GM23248 (cell line): Measurements from ENCODE around the gene PLCE1. TPM values are rescaled to one million over a fixed set of nuclear protein-coding genes. Genes with fewer than 3 reads are reported as not detected.
A peak's percentile ranks its signal among the peaks of the same experiment; 100 is the strongest.

ENCODE experiments used
- DNase-seq: peaks from one replicate; pipeline ENCODE4 v3.0.0-alpha.2; 2015
- H2AFZ ChIP-seq: fragments of 200-600 bp; sonication (generic); 2 replicates; pipeline ENCODE4 v1.6.1; 2016; ENCODE audit warnings: antibody characterized with exemption
- H3F3A ChIP-seq: fragments of 200-600 bp; sonication (generic); 2 replicates; pipeline ENCODE4 v1.6.1; 2016; ENCODE audit warnings: mild to moderate bottlenecking, antibody characterized with exemption, mixed run types; ENCODE audit not compliant: insufficient read depth
- H3K27ac ChIP-seq: fragments of 200-600 bp; sonication (generic); 2 replicates; pipeline ENCODE4 v1.5.1; 2016; ENCODE audit warnings: mild to moderate bottlenecking
- H3K27me3 ChIP-seq: fragments of 200-600 bp; sonication (generic); replicated peaks from 2 replicates; pipeline ENCODE4 v1.6.1; 2016; ENCODE audit warnings: mild to moderate bottlenecking; ENCODE audit not compliant: insufficient read depth
- H3K36me3 ChIP-seq: fragments of 200-600 bp; sonication (generic); 2 replicates; pipeline ENCODE4 v1.6.1; 2016; ENCODE audit warnings: low read depth, mild to moderate bottlenecking
- H3K4me1 ChIP-seq: fragments of 200-600 bp; sonication (generic); 2 replicates; pipeline ENCODE4 v1.6.1; 2016; ENCODE audit warnings: mild to moderate bottlenecking; ENCODE audit not compliant: insufficient read depth
- H3K4me2 ChIP-seq: fragments of 200-600 bp; sonication (generic); one replicate; pipeline ENCODE4 v1.6.1; 2016; ENCODE audit warnings: mild to moderate bottlenecking; ENCODE audit not compliant: unreplicated experiment
- H3K4me3 ChIP-seq: fragments of 200-600 bp; sonication (generic); 2 replicates; pipeline ENCODE4 v1.5.1; 2016; ENCODE audit warnings: mild to moderate bottlenecking
- H3K79me2 ChIP-seq: fragments of 200-600 bp; sonication (generic); 2 replicates; pipeline ENCODE4 v1.6.1; 2016; ENCODE audit warnings: mild to moderate bottlenecking; ENCODE audit not compliant: insufficient read depth
- H3K9ac ChIP-seq: fragments of 200-600 bp; sonication (generic); 2 replicates; pipeline ENCODE4 v1.6.1; 2016; ENCODE audit warnings: mild to moderate bottlenecking
- H3K9me2 ChIP-seq: fragments of 200-600 bp; sonication (generic); 2 replicates; pipeline ENCODE4 v1.6.1; 2016; ENCODE audit warnings: mixed run types, mild to moderate bottlenecking, moderate library complexity; ENCODE audit not compliant: insufficient read depth
- H3K9me3 ChIP-seq: fragments of 200-600 bp; sonication (generic); one replicate; pipeline ENCODE4 v1.6.1; 2017; ENCODE audit warnings: low read depth
- H4K20me1 ChIP-seq: fragments of 200-600 bp; sonication (generic); 2 replicates; pipeline ENCODE4 v1.6.0; 2016; ENCODE audit not compliant: insufficient read depth
- EZH2 ChIP-seq: fragments of 200-600 bp; sonication (generic); IDR thresholded peaks from 2 replicates; pipeline ENCODE4 v1.6.1; 2018; ENCODE audit warnings: antibody characterized with exemption, mild to moderate bottlenecking; ENCODE audit not compliant: insufficient read depth, poor library complexity, severe bottlenecking
- EZH2phosphoT487 ChIP-seq: fragments of 200-600 bp; sonication (generic); IDR thresholded peaks from 2 replicates; pipeline ENCODE4 v1.6.1; 2018; ENCODE audit warnings: antibody characterized with exemption, moderate library complexity, mild to moderate bottlenecking, low read depth; ENCODE audit not compliant: insufficient read depth
- WGBS, 2 experiments: methylation state at CpG; one replicate each; pipeline ENCODE4 v1.1.6; 2015 to 2017; ENCODE audit warnings: low lambda C conversion rate in 2 of 2, low coverage in 1 of 2; ENCODE audit errors: missing lambda C conversion rate in 2 of 2; 5-methylcytosine and 5-hydroxymethylcytosine counted together
- in situ Hi-C: fragments of 300-500 bp; cut with MboI; formaldehyde crosslinking; loops from 2 replicates; pipeline ENCODE4 v1.15.0; 2020
- polyA plus RNA-seq: library from polyadenylated mRNA; unstranded; fragments of >200 nt; fragmentation: Nextera tagmentation; extraction: Ambion mirVana; gene quantifications from 2 replicates; pipeline ENCODE4 v1.2.1, GENCODE V29; 2016
- total RNA-seq: library from RNA; depleted of rRNA; stranded (reverse); fragments of >200 nt; shearing (Covaris generic); gene quantifications from 2 replicates; pipeline ENCODE4 v1.2.3, GENCODE V29; 2014

The PLCE1 gene
- total and polyA plus RNA-seq, 2 experiments from 2014 or later: 3.7 to 6.2 TPM

- in situ Hi-C loops: no loop called here
- WGBS, 2 experiments: 1% methylated on average over 8 of the region's 8 CpGs
- no peaks in the 10 kb centered on the region for H3K79me2 ChIP-seq
- peak; percentile 88 for DNase-seq
- H3K4me1 ChIP-seq: peaks cover 30% of the 10 kb centered on the region
- peak overlapping the region; percentile 70 for H3K4me2 ChIP-seq
- TF ChIP-seq EZH2 (no peak), EZH2phosphoT487 (no peak)
- H4K20me1 ChIP-seq: no peaks in the 10 kb centered on the region
- no peaks in the 10 kb centered on the region for H3K9me3 ChIP-seq
- H3K36me3 ChIP-seq: no peaks in the 10 kb centered on the region
- H3F3A ChIP-seq: peaks cover 40% of the 10 kb centered on the region
- H3K4me3 ChIP-seq: peak overlapping the region; percentile 60
- H3K27me3 ChIP-seq: no peaks in the 10 kb centered on the region
- peak overlapping the region; percentile 59 for H2AFZ ChIP-seq
- no peaks in the 10 kb centered on the region for H3K9me2 ChIP-seq
- no peak overlapping the region for H3K9ac ChIP-seq
- peak overlapping the region; percentile 25; the same call in 1 of the 2 replicates for H3K27ac ChIP-seq
These were observed 2.0 kb upstream of the PLCE1 start for GRCh38 chr10:93991596-93992284.

DNA sequence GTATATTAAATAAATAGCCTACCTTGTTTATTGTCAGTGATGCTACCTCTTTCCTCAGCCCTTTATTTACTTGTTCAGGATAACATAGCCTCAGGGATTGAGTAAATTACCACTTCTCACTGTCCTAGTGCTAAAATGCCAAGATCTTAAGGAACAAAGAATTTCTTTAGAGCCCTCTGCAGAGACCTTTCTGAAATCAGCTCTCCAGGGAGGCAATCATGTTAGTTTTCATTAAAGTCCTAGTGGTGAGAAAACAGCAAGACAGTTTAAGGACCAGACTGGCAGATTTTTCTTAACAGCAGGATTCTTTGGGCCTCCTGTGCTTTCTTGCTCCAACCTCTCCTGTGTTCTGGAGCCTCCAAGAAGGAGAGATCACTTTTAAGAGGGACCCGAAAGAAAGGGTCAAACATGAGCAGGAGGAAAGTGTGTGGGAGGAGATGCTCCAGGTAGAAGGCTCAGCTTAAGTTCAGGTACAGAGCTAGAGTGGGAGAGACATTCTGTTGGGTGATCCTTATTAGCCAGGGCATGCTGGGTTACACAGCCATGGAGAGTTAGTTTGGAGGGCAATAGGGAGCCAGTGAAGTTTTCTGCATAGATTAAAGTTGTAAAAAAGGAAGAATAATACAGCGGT is 1.2 kb upstream of the PLCE1 start:
- WGBS, 2 experiments: 79 to 80% methylated on average over 2 of the region's 2 CpGs
- no peak overlapping the region for H3K4me3 ChIP-seq
- H3K79me2 ChIP-seq: 0 out of 2 replicates have a peak, but pooled peaks cover 4% of the 10 kb centered on the region
- H3K27ac ChIP-seq: no peak overlapping the region
- H3F3A ChIP-seq: peaks cover 40% of the 10 kb centered on the region
- H4K20me1 ChIP-seq: no peaks in the 10 kb centered on the region
- H3K9me3 ChIP-seq: no peaks in the 10 kb centered on the region
- H3K4me1 ChIP-seq: peaks cover 30% of the 10 kb centered on the region
- in situ Hi-C loops: no loop called here
- no peaks in the 10 kb centered on the region for H3K9me2 ChIP-seq
- TF ChIP-seq EZH2phosphoT487: no peak
- no peak overlapping the region for H3K9ac ChIP-seq
- no peaks in the 10 kb centered on the region for H3K36me3 ChIP-seq
- peak; percentile 65 for DNase-seq
- peak overlapping the region; percentile 35; the same call in 1 of the 2 replicates for H2AFZ ChIP-seq
- peak overlapping the region; percentile 70 for H3K4me2 ChIP-seq
- no peaks in the 10 kb centered on the region for H3K27me3 ChIP-seq

DNA sequence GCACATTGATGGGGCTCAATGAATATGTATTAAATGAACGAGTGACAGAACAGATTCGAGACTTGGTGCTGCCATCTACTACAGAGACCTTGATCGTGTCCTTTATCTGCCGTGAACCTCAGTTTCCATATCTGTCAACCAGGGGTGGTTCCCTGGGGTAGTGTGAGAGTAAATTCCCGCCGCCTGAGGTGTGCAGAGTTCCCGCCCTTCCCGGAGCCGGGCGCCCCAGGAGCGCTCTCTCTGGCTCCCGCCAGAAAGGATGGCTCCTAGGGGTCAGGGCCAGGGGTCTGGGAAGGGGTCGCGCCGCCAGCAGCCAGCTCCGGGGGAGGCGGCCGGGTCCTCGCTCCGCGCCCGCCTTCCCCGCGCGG is 333 bp upstream of the PLCE1 start:
- no peaks in the 10 kb centered on the region for H3K9me3 ChIP-seq
- H4K20me1 ChIP-seq: no peaks in the 10 kb centered on the region
- H3K79me2 ChIP-seq: 0 out of 2 replicates have a peak, but pooled peaks cover 9% of the 10 kb centered on the region
- peak overlapping the region; percentile 86 for H2AFZ ChIP-seq
- peaks cover 30% of the 10 kb centered on the region for H3K4me1 ChIP-seq
- H3K4me3 ChIP-seq: peak overlapping the region; percentile 87
- DNase-seq: no peak
- TF ChIP-seq EZH2 (no peak), EZH2phosphoT487 (no peak)
- H3F3A ChIP-seq: peaks cover 40% of the 10 kb centered on the region
- no peaks in the 10 kb centered on the region for H3K9me2 ChIP-seq
- in situ Hi-C loops: no loop called here
- H3K4me2 ChIP-seq: peak overlapping the region; percentile 62
- no peak overlapping the region for H3K27ac ChIP-seq
- H3K9ac ChIP-seq: peak overlapping the region; percentile 52; the same call in 1 of the 2 replicates
- H3K27me3 ChIP-seq: no peaks in the 10 kb centered on the region
- no peaks in the 10 kb centered on the region for H3K36me3 ChIP-seq
- 6 to 14% methylated on average over 15 to 25 of the region's 25 CpGs for WGBS, 2 experiments

DNA sequence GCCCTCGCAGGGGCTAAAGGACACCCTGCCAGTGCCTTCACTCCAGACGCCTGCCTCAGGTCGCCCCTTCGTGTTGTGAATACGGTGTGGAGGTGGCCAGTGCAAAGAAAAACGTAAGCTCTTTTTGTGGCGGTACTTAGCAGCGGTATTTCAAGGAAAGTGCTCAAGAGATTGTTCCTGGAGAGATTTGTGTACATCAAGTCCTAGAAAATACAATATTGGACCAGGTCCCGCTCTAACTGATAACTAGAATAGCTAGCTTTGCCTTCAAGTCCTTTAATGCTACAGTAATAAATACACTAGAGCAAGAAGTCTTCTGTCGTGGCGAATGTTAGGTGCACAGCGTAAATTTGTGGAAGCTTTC is 689 bp downstream of the PLCE1 start:
- Histone ChIP-seq H3K4me2 (peak overlapping the region; percentile 89), H3K9me2 (no peaks in the 10 kb centered on the region), H3K9ac (peak overlapping the region; percentile 71), H3K4me3 (peak overlapping the region; percentile 87), H3K27me3 (no peaks in the 10 kb centered on the region), H3K4me1 (peaks cover 37% of the 10 kb centered on the region), H3K9me3 (no peaks in the 10 kb centered on the region), H3K36me3 (no peaks in the 10 kb centered on the region), H3K27ac (no peak overlapping the region), H2AFZ (peak overlapping the region; percentile 82), H4K20me1 (no peaks in the 10 kb centered on the region), H3K79me2 (0 out of 2 replicates have a peak, but pooled peaks cover 9% of the 10 kb centered on the region), H3F3A (peaks cover 46% of the 10 kb centered on the region)
- in situ Hi-C loops: no loop called here
- no peak for TF ChIP-seq EZH2phosphoT487
- no peak for TF ChIP-seq EZH2
- peak; percentile 23 for DNase-seq
- WGBS, 2 experiments: 44% methylated on average over 12 of the region's 12 CpGs
